Panc1 (cell line): ENCODE measurements around the gene NFATC2. TPM values are rescaled to one million over a fixed set of nuclear protein-coding genes. Genes with fewer than 3 reads are reported as not detected.

Source experiments
- ATAC-seq: fragments of 200-7000 bp; cut with Tn5 transposase; 2 replicates; pipeline ENCODE4 v1.9.1; 2020; ENCODE audit warnings: mild to moderate bottlenecking, moderate library complexity
- BruUV-seq: library from RNA; stranded (reverse); fragments of 400-500 nt; replicated peaks from 2 replicates; lab custom pipeline; 2021; lab: Mats Ljungman, UMichigan
- CTCF ChIA-PET: fragments of 300-600 bp; sonication (Branson Sonifier 250); formaldehyde crosslinking; loops from one replicate; lab custom pipeline; 2022; ENCODE audit warnings: antibody characterized with exemption; lab: Charles Lee
- POLR2A ChIA-PET: fragments of 300-600 bp; sonication (Branson Sonifier 250); formaldehyde crosslinking; loops from one replicate; lab custom pipeline; 2022; ENCODE audit warnings: antibody characterized with exemption; lab: Charles Lee
- DNase-seq: peaks from one replicate; pipeline ENCODE4 v3.0.0-alpha.2; 2010; ENCODE audit warnings: low read depth, low spot score
- H3K27ac ChIP-seq: 2 replicates; pipeline ENCODE4 v1.5.1; 2011; ENCODE audit warnings: mild to moderate bottlenecking, low read length, inconsistent platforms
- H3K27me3 ChIP-seq: fragments of 200-500 bp; sonication (Bioruptor generic); 2 replicates; pipeline ENCODE4 v1.6.0; 2014; ENCODE audit warnings: low read length, inconsistent platforms; ENCODE audit not compliant: control insufficient read depth, insufficient read depth
- H3K36me3 ChIP-seq: fragments of 200-500 bp; sonication (Bioruptor generic); 2 replicates; pipeline ENCODE4 v1.5.1; 2014; ENCODE audit warnings: inconsistent platforms, mild to moderate bottlenecking, low read length, moderate library complexity; ENCODE audit not compliant: control insufficient read depth, insufficient read depth
- H3K4me1 ChIP-seq: 2 replicates; pipeline ENCODE4 v1.5.1; 2011; ENCODE audit warnings: inconsistent platforms, mild to moderate bottlenecking, low read length, moderate library complexity; ENCODE audit not compliant: control insufficient read depth, insufficient read depth
- H3K4me3 ChIP-seq, 2 experiments: 2 replicates each; pipeline ENCODE4 v1.5.1; 2011 to 2012; ENCODE audit warnings: low read depth in 2 of 2, low read length in 2 of 2, mild to moderate bottlenecking in 2 of 2, inconsistent platforms in 1 of 2, moderate library complexity in 1 of 2
- H3K9me3 ChIP-seq: fragments of 200-500 bp; sonication (Bioruptor generic); 2 replicates; pipeline ENCODE4 v1.5.1; 2014; ENCODE audit warnings: low read depth, mild to moderate bottlenecking, inconsistent platforms, low read length, moderate library complexity; ENCODE audit not compliant: control insufficient read depth, insufficient read depth
- CTCF ChIP-seq: fragments of 450-650 bp; IDR thresholded peaks from 2 replicates; pipeline ENCODE4 v1.5.1; 2017; ENCODE audit warnings: mild to moderate bottlenecking
- POLR2AphosphoS5 ChIP-seq: IDR thresholded peaks from 2 replicates; pipeline ENCODE4 v1.6.1; 2012; ENCODE audit warnings: mild to moderate bottlenecking, low read depth, low read length, moderate library complexity
- REST ChIP-seq, 2 experiments: IDR thresholded peaks; 2 replicates each; pipeline ENCODE4 v1.6.1; 2011 to 2012; ENCODE audit warnings: low read depth in 2 of 2, control low read depth in 1 of 2, low read length in 1 of 2, mild to moderate bottlenecking in 1 of 2, moderate library complexity in 1 of 2; ENCODE audit not compliant: insufficient read depth in 1 of 2
- SIN3A ChIP-seq: IDR thresholded peaks from 2 replicates; pipeline ENCODE4 v1.6.1; 2012; ENCODE audit warnings: low read depth, mild to moderate bottlenecking, low read length, moderate library complexity, borderline replicate concordance; ENCODE audit not compliant: insufficient read depth
- TCF7L2 ChIP-seq: IDR thresholded peaks from 2 replicates; pipeline ENCODE4 v1.6.1; 2011; ENCODE audit warnings: mild to moderate bottlenecking, low read depth, low read length, inconsistent platforms
- in situ Hi-C: cut with HindIII; loops from 2 replicates; pipeline ENCODE4 v1.10.0; 2016; ENCODE audit warnings: low sequenced_read_pairs, low pct_unique_long_range_greater_than_20kb
- intact Hi-C: fragments of 100-400 bp; cut with micrococcal nuclease; formaldehyde crosslinking; loops from one replicate; pipeline ENCODE4 v1.10.0; 2022; ENCODE audit not compliant: unreplicated experiment
- total RNA-seq: library from RNA; stranded (reverse); gene quantifications from one replicate; pipeline ENCODE4 v1.2.1, GENCODE V29; 2021; ENCODE audit not compliant: unreplicated experiment

The NFATC2 gene
- total RNA-seq, 1 experiment from 2014 or later, result 10.6 TPM

GRCh38 chr20:51412951-51413481, 129.5 kb downstream of the NFATC2 start:
- Histone ChIP-seq H3K4me1 (peaks cover 14% of the 10 kb centered on the region), H3K27ac (no peak overlapping the region), H3K4me3 (no peak overlapping the region), H3K9me3 (no peaks in the 10 kb centered on the region), H3K36me3 (no peaks in the 10 kb centered on the region), H3K27me3 (no peaks in the 10 kb centered on the region)
- POLR2A ChIA-PET, result no interaction called here
- TF ChIP-seq CTCF, result no peak
- TF ChIP-seq POLR2AphosphoS5, result no peak
- TF ChIP-seq TCF7L2, result no peak
- TF ChIP-seq REST (IDR thresholded peaks at IDR 0.05; ENCODE audit: insufficient read depth in 1 of 2, low read depth in 2 of 2, low read length in 1 of 2), result no peak
- no peak for TF ChIP-seq SIN3A
- ATAC-seq (peak; percentile 23; the same call in 1 of the 2 replicates), DNase-seq (no peak)
- no TSS peak for BruUV-seq
- CTCF ChIA-PET, result no interaction called here
- intact Hi-C loops, result no loop called here
- in situ Hi-C loops, result no loop called here

GRCh38 chr20:51412333-51412871, 130.1 kb downstream of the NFATC2 start:
- H3K36me3 ChIP-seq, result no peaks in the 10 kb centered on the region
- DNase-seq (no peak), ATAC-seq (peak; percentile 87)
- ChIA-PET POLR2A (no interaction called here), CTCF (interaction anchor here (1.0 kb wide), 1 partner anchor 184 kb away, joined by 4 read pairs; no protein-coding TSS in a partner anchor)
- BruUV-seq, result no TSS peak
- TF ChIP-seq CTCF (no peak), TCF7L2 (no peak), POLR2AphosphoS5 (no peak), SIN3A (no peak), REST (IDR thresholded peaks at IDR 0.05; ENCODE audit: insufficient read depth in 1 of 2, low read depth in 2 of 2, low read length in 1 of 2) (no peak)
- peaks cover 14% of the 10 kb centered on the region for H3K4me1 ChIP-seq
- peak overlapping the region; percentile 60 for H3K27ac ChIP-seq
- H3K4me3 ChIP-seq, result peak overlapping the region in 1 of 2 experiments; percentile 36; a peak in 1 of 4 replicates
- no peaks in the 10 kb centered on the region for H3K27me3 ChIP-seq
- in situ Hi-C loops, result no loop called here
- no peaks in the 10 kb centered on the region for H3K9me3 ChIP-seq
- intact Hi-C loops, result no loop called here
